GM12875 (cell line): Measurements from ENCODE around the gene PRMT1.

ENCODE experiments used
- H3K4me3 ChIP-seq: one replicate; pipeline ENCODE4 v1.5.1; 2011; ENCODE audit warnings: low read depth, low read length, control low read depth
- TF ChIP-seq, protein P1 (sequence below): IDR thresholded peaks from 2 replicates; pipeline ENCODE4 v1.5.1; 2011; ENCODE audit warnings: low read depth, mild to moderate bottlenecking, control low read depth, inconsistent platforms, low read length, moderate library complexity, borderline replicate concordance; ENCODE audit not compliant: insufficient read depth

The PRMT1 gene

DNA sequence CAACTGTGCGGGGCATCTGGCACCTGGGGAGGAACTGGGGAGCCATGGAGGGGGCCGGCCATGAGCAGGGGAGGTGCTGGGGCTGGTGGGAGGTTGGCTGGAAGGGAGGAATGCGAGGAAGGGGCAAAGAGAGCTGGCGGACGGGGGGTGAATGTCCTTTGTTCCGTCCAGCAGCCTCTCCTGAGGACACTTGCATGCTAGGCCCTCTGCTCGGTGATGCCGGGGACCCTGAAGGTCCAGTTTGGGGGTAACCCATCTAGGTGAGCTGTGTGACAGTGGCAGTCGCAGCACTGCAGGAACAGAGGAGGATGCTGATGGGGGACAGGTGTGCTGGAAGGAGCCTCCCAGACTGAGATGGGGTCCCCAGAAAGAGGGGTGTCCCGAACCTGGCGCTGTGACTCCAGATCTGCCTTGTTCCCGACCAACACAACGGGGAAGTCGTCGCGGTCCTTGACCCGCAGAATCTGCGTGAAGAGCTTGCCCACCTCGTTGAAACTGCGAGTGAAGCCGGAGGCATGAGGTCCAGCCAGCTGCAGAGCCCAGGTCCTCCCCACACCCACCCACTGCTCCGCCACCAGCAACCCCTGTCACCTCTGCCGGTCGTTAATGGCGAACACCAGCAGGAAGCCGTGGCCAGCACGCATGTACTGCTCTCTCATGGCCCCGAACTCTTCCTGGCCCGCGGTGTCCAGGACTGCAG lies 40.7 kb upstream of the PRMT1 start:
- TF ChIP-seq, protein P1, sequence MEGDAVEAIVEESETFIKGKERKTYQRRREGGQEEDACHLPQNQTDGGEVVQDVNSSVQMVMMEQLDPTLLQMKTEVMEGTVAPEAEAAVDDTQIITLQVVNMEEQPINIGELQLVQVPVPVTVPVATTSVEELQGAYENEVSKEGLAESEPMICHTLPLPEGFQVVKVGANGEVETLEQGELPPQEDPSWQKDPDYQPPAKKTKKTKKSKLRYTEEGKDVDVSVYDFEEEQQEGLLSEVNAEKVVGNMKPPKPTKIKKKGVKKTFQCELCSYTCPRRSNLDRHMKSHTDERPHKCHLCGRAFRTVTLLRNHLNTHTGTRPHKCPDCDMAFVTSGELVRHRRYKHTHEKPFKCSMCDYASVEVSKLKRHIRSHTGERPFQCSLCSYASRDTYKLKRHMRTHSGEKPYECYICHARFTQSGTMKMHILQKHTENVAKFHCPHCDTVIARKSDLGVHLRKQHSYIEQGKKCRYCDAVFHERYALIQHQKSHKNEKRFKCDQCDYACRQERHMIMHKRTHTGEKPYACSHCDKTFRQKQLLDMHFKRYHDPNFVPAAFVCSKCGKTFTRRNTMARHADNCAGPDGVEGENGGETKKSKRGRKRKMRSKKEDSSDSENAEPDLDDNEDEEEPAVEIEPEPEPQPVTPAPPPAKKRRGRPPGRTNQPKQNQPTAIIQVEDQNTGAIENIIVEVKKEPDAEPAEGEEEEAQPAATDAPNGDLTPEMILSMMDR: no peak
- H3K4me3 ChIP-seq: no peak overlapping the region

DNA sequence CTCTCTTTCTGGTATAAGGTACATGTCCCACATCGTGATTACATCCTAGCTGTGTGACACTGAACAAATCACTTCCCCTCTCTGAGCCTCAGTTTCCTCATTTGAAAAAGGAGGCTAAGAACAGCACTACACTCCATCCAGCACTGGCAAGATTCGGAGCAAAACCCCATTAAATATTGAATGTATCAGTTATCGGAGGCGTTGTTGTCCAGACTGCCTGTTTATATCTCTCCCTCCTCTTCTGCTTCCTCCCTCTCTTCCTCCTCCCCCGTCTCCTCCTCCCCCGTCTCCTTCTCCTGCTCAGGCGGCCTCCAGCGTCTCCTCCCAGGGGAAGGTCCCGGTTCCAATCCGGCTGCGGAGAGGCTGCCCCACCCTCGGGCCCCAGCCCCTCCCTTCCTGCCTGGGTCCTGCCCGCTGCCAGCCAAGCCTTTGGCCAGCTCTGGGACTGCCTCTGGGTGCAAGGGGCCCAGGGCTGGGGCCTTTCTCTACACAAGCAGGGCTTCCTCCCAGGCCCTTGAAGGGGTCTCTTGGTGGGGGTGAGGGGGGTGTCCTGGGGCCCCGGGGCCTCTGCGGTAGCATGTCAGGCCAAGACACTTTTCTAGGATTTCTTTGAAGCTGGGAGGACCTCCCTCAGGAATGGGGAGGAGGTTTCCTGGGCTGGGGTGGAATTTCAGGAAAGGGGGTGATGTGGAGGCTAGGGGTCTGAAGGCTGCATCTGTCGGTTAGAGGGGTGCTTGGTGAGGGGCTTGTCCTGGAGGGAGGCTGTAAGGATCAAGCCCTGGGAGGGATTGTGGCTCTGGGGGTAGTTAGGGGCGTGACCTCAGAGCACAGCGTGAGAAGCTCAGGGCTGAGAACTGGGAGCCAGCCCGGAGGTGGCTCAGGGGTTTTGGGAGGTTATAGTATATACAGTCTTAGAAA lies 39.0 kb upstream of the PRMT1 start:
- no peak overlapping the region for H3K4me3 ChIP-seq

DNA sequence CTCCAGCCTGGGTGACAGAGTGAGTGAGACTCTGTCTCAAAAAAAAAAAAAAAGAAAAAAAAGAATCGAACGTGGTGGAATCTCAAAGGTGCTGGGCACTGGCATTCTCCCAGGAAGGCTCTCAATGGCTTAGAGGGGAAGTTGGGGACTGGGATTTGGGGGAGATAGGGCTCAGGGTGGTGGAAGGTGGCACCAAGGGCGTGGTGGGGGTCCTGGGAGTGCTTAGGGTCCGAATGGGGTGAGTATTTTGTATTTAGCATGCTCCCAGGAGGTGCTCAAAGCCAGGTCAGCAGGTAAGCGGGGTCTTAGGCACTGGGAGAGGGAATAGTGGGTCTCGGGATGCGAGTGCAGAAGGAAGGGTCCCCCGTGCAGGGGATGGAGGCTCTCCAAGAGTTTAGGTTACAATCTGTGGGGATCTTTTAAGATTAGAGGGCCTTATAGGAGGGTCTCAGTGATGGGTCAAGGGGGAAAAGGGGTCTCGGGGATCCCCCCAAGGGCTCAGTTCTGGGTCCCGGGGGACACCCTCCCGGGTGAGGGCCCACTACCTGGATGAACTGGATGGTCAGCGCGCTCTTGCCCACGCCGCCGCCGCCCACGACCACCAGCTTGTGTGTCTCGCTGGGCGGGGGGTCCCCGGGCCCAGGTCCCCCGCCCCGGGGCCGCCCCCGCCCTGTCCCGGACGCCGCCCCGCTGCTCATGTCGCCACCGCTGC lies 37.5 kb upstream of the PRMT1 start:
- peak overlapping the region; percentile 34 for H3K4me3 ChIP-seq
- TF ChIP-seq, protein P1: no peak

More for the DNA sequence above, 39.0 kb upstream of the PRMT1 start:
- TF ChIP-seq, protein P1: no peak

DNA sequence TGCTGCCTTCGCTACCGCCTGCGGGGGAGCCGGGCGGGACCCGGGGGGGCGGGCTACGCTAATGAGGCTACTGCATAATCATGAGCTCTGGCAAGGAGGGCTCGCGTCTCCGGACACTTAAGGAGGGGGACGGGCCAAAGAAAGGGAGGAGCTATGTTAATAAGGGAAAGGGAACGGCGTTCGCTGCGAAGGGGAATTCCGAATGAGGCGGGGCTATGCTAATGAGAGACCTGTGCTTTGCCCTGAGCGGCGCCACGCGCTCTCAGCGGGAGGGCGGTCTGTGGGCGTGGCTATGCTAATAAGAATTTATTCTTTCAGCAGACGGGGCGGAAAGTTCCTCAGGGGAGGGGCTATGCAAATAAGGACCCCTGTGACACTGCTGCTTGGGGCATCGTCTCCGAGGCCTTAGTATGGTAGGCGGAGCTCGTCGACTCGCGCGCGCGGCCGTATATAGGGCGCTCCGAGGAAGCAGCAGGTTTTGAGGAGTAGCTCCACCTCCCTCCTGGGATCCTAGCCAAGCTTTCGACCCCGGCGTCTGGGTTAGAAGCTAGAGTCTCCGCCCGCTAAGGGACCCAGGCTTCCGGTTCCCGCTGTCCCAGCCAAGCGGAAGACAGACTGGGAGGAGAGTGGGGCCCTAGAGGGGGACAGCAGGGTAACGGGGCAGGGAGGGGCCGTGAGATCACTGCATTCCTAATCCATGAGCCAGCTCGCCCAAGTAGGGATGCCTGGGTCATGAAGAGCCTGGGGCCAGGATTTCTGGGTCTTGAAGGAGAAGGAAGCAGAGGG lies 36.8 kb upstream of the PRMT1 start, which contains the start of gene RRAS:
Gene RRAS, minus strand, starts transcription at position 31 of the 786 bp plus-strand sequence. CDS start 45 bp downstream, outside the sequence.
- TF ChIP-seq, protein P1: no peak
- H3K4me3 ChIP-seq: peak within 1 kb of the TSS; percentile 62

DNA sequence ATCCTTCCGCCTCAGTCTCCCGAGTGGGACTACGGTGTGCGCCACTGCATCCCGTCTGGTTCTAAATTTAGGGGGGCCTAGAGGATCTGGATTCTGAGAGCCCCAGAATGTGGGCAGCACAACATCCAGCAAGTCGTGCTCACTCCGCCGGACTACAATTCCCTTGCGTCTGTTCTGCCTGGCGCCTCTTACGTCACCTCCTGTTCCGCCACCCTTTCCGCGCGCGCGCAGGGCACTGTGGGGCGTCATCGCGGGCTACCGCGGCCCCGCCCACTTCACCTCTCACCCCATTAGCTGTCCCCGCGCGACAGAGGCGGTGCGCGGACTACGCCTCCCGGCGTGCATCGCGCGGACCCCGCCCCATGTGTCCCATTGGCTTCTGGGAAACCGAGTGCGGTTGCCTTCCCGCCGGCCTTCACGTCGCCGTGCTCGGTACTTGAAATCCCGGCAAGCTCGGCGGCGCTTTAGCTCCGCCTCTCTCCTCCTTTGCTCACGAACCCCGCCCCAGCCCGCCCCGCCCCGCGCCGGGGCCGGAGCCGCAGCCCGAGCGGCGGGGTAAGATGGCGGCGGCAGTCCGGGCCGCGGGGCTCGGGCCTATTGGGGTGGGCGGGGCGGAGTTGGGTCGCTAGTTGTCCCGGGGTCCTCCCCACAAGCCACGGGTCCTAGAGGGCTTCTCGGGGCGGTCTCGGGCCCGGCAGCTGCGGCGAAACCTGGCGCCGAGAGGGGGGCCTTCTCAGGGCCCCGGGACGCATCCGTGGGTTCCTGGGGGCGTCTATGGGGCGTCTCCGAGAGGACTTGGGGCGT lies 35.2 kb upstream of the PRMT1 start, which contains the start of gene SCAF1:
Gene SCAF1, plus strand, starts transcription at position 522 of the 804 bp plus-strand sequence. CDS start 2,818 bp downstream, outside the sequence.
- TF ChIP-seq, protein P1: no peak
- H3K4me3 ChIP-seq: peak within 1 kb of the TSS; percentile 90
